ENCODE data around the gene NXPH3. TPM values are rescaled to one million over a fixed set of nuclear protein-coding genes. Genes with fewer than 3 reads are reported as not detected.

The NXPH3 gene
- total RNA-seq, 1 experiment from 2014 or later = 3.5 TPM

DNA sequence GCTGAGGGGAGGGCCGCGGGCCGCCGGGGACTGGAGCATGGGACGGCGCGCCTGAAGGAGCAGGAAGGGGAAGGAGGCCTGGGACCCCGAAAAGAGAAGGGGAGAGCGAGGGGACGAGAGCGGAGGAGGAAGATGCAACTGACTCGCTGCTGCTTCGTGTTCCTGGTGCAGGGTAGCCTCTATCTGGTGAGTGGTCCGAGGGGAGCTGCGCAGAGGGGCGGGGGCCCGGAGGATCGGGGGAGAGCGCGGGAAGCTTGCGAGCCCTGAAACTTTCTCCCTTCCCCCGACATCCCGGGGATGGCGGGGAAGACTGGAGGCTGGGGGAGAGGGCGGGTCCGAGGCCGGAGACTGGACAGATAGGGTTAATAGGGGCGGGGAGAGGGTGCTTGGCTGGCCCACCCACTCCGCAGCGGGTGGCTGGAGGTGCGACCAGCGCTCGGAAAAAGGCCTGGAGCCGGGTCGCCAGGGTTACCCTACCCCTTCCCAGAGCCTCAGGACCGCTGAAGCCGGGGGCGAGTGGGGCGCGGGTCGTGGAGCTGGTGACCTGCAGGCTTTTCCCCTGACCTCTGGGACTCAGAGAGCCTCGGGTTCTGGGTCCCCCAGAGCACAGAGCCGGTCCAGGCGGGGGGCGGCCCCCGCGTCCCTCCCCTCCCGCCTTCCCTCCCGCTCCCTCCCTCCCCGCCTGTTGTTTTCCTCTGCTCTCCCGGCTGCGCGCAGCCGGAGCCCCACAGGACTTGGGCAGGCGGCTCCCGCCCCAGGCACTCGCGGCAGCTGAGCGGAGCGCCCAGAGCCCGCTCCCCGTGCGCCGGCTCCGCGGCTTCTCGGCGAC, 631 bp downstream of the NXPH3 start:
- peak; percentile 66 for DNase-seq (ENCODE audit: low read depth)

DNA sequence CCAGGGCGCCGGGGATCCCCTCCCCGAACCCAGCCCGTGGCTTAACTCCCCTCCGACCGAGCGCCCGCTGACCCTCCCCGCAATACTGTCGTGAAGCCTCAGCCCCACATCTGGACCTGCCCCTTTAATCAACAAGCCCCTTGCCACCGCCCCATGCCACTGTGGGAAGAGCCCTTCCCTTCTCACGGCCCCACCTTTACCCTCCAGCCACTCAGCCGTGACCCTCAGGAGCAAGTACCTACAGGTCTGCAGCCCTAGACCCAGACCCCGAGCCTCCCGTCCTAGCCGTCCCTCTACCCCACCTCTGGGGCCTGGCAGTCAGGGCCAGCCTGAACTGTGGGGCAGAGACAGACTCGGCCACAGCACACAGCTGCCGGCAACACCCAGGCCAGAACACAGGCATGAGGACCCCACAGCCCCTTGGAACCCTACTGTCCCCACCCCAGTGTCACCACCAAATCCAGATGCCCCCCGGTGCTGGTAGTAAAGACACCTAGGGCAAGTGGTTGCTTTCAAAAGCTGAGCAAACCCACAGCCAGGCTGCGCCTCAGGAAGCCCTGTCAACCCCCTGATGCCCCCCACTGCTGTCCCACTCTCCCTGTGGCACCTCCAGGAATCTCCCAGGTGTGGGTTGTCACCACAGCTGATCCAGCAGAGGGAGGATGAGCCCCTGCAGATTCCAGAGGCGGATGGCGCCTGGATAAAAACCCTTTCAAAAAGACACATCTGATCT, 1.4 kb downstream of the NXPH3 start:
- DNase-seq (ENCODE audit: low read depth) = no peak

DNA sequence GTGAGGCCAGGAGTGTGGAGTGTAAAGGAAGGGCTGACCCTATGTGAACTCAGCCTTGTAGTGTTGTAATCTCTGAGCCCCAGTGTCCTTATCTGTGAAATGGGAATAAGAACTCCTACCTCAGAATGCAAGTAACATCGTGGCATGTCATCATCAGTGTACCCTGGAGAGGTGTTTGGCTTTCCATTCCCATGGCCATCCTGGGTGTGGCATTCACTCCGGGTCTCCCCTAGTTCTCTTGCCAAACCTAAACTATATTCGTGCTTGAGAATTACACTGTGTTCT, 1.9 kb downstream of the NXPH3 start:
- DNase-seq (ENCODE audit: low read depth) = no peak

DNA sequence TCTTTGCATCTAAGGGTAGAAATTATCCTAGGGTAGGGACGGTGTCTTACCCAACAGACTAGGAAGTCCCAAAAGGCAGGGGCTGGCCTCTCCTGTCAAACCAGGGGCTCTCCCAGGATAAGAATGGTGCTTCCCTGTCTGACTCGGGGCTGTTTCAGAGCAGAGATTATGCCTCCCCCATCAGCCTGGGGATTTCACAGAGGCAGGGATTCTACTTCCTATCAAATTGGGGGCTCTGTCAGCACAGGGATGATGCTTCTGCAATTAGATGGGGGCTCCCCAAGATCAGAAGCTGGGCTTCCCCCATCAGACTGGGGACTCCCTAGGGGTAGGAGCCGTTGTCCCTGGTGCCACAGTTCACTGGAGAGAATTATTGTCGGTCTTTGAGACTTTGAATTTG, 2.3 kb downstream of the NXPH3 start:
- DNase-seq (ENCODE audit: low read depth) = no peak

DNA sequence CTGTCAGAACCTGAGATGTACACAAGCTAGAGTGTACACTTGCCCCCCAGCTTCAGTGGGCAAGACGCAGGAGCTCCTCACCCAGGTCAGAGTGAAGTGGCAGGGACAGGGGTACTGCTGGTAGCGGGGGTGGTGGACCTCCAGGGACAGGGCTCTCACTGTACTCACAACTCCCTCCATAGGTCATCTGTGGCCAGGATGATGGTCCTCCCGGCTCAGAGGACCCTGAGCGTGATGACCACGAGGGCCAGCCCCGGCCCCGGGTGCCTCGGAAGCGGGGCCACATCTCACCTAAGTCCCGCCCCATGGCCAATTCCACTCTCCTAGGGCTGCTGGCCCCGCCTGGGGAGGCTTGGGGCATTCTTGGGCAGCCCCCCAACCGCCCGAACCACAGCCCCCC, 2.7 kb downstream of the NXPH3 start:
- no peak for DNase-seq (ENCODE audit: low read depth)

DNA sequence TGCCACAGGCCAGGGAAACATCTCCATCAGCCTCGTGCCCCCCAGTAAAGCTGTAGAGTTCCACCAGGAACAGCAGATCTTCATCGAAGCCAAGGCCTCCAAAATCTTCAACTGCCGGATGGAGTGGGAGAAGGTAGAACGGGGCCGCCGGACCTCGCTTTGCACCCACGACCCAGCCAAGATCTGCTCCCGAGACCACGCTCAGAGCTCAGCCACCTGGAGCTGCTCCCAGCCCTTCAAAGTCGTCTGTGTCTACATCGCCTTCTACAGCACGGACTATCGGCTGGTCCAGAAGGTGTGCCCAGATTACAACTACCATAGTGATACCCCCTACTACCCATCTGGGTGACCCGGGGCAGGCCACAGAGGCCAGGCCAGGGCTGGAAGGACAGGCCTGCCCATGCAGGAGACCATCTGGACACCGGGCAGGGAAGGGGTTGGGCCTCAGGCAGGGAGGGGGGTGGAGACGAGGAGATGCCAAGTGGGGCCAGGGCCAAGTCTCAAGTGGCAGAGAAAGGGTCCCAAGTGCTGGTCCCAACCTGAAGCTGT, 3.4 kb downstream of the NXPH3 start:
- DNase-seq (ENCODE audit: low read depth) = no peak

DNA sequence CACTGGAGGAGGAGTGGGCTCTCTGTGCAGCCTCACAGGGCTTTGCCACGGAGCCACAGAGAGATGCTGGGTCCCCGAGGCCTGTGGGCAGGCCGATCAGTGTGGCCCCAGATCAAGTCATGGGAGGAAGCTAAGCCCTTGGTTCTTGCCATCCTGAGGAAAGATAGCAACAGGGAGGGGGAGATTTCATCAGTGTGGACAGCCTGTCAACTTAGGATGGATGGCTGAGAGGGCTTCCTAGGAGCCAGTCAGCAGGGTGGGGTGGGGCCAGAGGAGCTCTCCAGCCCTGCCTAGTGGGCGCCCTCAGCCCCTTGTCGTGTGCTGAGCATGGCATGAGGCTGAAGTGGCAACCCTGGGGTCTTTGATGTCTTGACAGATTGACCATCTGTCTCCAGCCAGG, 3.9 kb downstream of the NXPH3 start:
- DNase-seq (ENCODE audit: low read depth) = no peak

DNA sequence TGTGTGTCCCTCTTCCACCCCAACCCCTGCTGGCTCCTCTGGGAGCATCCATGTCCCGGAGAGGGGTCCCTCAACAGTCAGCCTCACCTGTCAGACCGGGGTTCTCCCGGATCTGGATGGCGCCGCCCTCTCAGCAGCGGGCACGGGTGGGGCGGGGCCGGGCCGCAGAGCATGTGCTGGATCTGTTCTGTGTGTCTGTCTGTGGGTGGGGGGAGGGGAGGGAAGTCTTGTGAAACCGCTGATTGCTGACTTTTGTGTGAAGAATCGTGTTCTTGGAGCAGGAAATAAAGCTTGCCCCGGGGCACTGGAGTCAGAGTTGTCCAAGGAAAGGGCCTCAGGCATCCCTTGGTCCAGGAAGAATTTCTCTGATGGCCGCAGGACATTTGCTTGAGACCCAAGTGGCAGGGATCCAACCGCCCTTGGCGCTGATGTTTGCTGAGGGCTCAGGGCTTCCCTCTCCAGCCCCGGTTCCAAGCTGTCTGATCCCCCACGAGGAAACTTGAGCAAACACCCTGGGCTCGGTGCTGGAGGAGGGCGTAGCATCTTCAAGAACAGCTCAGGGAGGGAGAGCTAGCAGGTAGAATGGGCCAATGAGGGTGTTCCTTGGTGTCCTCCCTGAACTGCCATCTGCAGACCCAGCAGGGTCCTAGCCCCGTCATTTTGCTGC, 4.5 kb downstream of the NXPH3 start:
- no peak for DNase-seq (ENCODE audit: low read depth)

DNA sequence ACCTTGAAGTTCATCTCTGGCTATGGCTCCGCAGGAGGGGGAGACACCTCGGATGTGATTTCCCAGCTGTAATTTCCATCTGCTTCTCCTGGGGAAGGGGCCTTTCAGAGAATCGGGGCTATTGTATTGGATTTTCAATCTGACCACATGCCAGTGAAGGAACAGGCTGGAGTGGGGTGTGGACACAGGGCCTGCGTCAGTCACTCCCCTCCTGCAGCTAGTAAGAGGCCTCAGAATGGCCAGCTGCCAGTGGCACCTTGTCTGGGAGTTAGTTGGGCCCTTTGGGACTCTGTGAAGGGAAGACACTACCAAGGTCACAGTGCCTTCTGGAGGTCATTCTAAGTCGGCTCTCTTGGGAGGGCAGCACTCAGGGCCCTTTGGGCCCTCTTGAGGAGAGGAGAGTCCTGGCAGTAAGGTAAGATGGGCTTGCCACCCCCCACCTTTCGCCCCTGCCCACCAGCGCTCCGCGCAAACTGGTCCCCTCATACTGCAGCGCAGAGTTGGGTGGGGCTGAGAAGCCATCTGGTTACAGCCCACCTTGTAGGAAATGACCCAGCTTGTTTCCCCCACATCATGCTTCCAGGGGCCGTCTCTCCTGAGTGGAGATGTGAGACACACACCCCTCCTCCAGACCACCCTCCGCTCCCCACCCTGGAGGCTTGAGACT, 5.4 kb downstream of the NXPH3 start:
- no peak for DNase-seq (ENCODE audit: low read depth)

DNA sequence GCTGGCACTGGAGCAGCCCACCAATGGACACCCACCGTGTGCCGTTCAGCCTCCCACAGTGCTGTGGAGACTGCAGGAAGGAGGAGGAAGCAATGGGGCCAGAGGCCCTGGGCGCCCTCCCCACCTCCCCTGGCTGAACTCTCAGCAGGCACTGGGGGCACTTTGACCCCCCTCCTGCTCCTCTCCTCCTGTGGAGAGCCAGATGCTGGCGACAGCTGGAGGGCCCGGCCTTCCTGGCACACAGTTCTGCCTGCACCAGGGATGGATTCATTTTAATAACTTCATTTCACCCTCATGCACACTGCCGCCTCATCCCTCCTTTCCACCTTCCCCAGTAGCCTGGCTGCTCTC, 6.0 kb downstream of the NXPH3 start:
- DNase-seq (ENCODE audit: low read depth) = no peak

DNA sequence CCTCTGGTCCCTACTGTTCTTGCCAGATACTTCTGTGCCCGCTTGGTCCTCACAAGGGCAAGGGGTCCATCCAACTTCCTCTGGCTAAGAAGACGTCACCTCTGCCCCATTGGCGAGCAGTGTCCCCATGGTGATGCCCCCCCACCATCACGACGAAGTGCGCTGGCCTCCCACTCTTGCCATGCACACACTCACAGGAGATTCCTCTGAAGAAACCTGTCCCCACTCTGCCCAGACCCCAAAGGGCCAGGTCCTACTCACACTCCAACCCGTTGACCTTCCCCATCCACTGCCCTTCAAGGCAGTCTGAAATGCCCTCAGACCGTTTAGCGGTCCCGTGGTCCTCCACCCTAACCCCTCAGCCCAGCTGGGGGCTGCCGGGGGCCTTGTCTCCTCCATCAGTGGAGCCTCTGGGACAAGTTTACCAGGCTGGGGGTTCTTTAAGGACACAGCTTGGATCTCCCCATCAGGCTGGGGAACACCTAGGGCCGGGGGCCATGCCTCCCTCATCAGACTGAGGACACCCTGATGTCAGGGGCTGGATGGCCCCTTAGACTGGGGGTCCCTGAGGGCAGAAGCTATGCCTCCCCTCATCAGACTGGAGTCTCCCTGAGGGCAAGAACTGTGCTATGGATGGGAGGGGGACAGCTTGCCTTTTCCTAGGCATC, 6.5 kb downstream of the NXPH3 start:
- no peak for DNase-seq (ENCODE audit: low read depth)

DNA sequence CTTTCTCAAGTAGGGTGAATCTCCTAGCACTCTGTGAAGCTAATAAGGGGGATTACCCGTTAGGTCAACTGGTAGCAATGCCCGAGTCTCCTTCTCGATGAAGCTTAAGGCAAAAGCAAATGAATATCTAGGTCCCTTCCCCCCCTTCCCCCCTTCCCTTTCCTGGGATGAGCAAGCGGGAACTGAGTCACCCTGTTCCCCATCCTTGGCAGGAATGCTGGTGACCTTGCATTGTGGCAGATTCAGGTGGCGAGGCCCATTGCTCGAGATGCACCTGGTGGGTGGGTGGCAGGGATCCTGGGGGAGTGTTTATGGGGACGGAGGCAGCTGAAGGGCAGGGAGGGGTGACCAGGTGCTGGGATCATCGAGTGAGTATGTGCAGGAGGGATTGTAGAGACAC, 7.1 kb downstream of the NXPH3 start:
- DNase-seq (ENCODE audit: low read depth) = peak; percentile 77

DNA sequence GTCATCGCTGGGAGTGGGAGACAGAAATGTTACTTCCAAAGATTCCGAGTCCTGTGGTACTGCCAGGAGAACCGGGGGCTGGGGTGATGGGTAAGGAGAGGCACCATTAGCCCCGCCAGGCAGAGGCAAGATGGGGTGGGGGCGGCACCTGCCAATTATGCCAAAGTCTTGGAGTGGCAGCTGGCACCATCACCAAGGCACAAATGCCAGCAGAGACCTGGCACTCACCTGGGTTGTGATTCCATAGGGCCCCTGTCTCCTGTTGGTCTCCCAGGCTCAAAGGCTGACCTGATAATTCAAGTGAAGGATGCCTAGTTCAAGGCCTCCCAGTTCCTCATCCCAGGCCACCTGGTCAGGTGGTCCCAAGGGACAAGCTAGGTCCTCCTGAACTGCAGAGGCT, 7.6 kb downstream of the NXPH3 start:
- DNase-seq (ENCODE audit: low read depth) = no peak

DNA sequence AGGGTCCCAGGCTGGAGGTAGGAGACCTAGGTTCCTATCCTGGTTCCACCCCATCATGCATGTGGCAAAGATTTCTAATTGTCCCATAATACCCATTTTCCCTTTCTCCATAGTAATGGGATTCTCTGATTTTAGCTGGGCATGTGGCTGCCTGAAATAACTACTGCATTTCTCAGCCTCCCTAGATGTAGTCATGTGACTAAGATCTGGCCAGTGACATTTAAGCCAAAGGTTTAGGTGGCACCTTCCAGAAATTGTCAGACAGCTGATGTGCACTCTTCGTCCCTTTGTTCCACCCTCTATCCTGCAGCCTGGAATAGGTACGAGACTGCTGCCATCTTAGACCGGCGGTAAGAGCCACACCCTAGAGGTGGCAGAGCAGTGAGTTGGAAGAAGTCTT, 8.2 kb downstream of the NXPH3 start:
- DNase-seq (ENCODE audit: low read depth) = no peak

DNA sequence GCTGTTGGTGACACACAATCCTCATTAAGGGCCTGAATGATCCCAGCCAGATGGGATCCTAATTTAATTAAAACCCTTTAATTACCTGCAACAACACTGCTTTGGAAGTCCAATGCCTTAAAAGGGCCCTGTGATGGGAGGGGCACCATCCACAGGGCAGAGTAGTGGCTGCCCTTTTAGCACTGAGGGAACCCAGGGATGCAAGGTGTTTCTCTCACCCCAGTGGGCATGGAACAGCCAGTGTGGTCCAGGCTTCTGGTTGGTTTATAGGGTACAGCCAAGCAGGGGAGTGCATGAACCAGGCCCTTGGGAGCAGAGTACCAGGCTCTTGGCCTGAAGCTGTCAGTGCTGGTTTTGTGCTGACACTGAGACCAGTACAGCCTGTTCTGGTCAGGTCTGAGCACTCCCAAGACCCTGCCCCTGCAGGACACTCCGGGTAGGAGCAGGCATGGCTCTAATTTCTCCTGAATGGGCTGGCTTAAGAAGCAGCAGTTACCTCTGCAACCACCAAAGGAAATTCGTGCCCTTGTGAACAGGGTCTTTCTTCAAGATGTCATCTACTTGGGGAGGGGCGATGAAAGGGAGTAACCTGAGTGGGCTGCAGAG, 9.9 kb downstream of the NXPH3 start:
- no peak for DNase-seq (ENCODE audit: low read depth)

DNA sequence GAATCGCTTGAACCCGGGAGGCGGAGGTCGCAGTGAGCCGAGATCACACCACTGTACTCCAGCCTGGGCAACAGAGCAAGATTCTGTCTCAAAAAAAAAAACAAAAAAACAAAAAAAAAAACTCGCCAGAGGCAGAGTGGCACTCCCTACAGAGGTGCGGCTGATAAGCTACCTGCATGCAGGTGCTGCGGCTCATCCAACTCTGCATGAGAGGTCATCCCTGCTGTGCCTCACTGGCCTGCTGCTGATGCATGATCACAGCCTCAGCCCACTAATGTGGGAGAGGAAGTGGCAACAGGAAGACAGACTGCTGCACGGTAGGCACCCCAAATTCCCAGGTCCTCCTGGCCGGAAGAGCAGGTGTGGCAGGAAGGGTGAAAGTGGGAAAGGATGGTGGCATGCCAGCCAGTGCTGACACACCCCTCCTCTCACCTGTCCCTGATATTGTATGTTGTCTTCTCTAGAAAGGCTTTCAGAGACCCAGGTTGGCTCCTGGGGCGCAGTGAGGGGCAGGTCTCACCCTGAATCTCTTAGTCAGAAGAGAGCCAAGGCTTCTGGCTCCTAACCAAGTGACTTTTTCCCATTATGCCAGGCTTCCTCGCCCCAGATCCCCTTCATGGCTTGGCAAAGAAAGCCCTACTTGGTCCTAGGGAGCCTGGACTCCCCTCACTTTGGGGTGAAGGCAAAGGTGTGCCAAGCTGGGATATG, 11.8 kb downstream of the NXPH3 start:
- no peak for DNase-seq (ENCODE audit: low read depth)

DNA sequence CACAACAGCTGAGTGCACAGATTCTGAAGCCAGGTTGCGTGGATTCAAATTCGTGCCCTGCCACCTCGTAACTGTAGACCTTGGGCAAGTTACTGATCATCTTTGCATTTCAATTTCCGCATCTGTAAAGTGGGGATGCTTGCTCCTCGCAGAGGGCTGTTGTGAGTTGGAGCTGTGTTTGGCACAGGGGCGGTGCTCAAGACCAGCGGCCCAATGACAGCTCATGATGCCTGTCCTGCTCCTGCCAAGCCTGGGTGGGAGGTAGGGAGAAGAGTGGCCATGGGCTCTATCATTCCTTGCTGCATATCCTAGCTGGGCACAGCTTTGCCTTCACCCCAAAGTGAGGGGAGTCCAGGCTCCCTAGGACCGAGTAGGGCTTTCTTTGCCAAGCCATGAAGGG, 12.6 kb downstream of the NXPH3 start:
- no peak for DNase-seq (ENCODE audit: low read depth)

DNA sequence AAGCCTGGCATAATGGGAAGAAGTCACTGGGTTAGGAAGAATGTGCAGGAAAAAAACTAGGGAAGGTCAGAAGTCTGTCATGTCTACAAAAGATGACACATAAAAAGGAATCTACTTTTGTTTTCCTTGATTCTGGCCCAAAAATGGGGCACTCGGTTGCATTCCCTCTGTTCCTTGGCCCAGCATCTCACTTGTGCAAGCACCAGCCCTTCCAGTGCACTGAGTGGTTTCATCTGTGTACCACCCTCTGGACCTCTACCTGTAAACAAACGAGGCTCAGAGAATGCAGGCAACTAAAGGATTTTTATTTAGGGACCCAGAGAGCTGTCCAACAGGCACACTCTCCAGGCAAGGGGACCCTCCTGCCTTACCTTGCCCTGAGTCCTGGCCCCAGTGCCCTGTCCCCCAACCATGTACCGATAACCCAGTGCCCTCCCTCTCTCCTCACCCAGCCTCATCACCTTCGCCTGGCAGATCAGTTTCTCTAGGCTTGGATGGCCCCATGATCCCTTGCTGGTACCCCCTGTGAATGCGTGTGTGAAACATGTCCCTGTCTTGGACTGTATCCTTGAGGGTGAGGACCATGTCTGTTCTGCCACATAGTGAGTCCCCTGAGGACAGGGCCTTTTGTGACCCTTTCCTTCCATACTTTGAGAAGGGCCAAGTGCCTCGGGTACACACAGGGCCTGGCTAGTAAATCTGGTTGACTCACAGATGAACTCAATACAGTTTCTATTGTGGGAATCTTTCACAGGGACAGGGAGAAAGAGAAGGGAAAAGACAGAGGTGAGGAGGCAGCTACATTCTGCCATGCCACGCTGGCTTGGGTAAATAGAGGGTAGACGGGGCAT, 13.3 kb downstream of the NXPH3 start:
- DNase-seq (ENCODE audit: low read depth) = peak; percentile 67

DNA sequence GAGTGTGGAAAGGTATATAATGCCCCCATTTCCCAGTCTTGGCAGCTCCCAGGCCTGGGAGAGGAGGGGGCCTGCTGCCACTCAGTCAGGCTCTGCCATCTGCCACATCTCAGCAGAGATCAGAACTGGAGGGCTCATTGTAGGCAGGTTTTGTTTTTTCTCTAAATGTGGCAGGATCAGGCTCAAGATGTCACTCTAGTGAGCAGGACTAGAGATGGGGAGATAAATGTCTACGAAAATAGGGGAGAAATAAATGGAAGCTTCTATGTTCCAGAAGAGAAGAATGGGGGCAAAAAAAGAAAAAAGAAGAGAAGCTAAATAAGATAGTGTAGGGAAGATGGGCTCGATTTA, 13.9 kb downstream of the NXPH3 start:
- DNase-seq (ENCODE audit: low read depth) = no peak

DNA sequence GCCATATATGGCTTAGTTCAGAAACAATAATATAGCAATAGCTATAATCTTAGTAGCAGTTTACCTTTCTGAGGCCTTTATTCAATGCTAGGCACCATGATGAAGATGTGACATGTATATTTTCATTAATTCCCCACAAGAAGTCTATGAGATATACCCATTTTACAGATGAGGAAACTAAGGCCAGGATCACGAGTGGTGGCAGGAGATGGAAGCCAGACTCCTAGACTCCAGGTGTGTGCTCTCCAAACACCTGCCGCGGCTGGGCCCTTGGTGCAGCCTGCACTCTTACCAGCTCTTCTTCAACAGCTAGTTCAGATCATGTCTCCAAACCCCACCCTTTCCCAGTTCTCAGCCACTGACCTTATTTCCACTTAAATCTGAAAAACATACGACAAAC, 15.2 kb downstream of the NXPH3 start:
- no peak for DNase-seq (ENCODE audit: low read depth)
